ENCODE measurements around the gene MYH6.
"Not testable (repeated sequence)": the region's sequence is repeated elsewhere in the genome, so short reads cannot be mapped to it uniquely, and the experiment has no call there.

The MYH6 gene

DNA sequence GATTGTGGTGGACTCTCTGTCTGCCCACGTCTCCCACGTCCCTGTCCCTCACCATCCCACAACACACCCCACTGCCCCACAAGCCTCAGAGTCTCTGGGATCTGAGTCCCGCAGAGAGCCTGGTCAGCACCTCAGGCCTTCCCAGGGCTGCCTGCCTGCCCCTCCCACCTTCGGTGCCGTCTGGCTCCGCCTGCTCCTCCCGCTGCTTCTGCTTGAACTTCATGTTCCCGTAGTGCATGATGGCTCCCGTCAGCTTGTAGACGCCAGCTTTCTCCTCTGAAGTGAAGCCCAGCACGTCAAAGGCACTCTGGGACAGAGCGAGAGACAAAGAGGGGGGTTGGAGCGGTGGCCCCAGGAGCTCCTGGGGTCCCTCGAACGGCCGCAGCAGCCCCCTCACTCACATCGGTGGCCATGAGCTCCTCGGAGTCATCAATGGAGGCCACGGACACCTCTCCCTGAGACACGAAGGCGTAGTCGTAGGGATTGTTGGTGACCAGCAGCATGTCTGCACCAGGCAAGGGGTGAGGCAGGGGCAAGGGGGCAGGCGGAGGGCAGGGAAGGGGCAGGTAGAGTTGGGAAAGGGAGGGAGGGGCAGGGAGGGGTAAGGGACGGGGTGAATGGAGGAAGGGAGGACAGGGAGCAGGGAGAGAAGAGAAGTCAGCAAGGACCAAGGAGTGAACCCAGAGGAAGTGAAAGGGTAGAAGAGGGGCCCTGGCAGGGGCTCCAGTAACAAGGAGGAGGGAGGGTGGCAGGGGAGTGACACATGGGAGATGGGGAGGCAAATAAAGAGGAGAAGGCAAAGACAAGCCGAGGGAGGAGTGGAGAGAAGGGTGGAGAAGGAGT lies 5.6 kb downstream of the MYH6 start:
- no peak overlapping the region for H3K4me3 ChIP-seq (ENCODE audit: low read length)
- no peak for DNase-seq (ENCODE audit: low read depth, low spot score)

DNA sequence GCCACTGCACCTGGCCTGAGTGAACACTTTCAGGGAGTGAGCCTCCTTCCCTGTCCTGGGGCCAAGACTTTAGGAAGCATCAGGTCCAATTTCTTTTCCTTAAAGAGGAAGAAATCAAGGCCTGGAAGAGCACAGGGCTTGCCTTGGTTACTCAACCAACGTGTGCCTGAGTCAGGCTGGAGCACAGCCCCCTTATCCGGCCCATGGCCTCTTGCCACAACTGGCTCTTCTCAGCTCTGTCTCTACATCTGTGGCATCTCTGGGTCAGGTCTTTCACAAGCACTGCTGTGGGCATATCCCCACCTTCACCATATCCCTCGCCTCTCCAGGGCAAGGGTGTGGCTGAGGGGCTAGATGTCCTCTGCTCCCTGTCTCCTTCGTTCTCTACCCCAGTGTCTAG lies 6.8 kb downstream of the MYH6 start:
- H3K4me3 ChIP-seq (ENCODE audit: low read length), result no peak overlapping the region
- DNase-seq (ENCODE audit: low read depth, low spot score), result no peak

- H3K4me3 ChIP-seq (ENCODE audit: low read length); DNase-seq (ENCODE audit: low read depth, low spot score): not testable (repeated sequence)
These were observed 7.5 kb downstream of the MYH6 start for GRCh38 chr14:23400496-23401149.

- no peak for DNase-seq (ENCODE audit: low read depth, low spot score)
These were observed 8.5 kb downstream of the MYH6 start for GRCh38 chr14:23399591-23399990.

DNA sequence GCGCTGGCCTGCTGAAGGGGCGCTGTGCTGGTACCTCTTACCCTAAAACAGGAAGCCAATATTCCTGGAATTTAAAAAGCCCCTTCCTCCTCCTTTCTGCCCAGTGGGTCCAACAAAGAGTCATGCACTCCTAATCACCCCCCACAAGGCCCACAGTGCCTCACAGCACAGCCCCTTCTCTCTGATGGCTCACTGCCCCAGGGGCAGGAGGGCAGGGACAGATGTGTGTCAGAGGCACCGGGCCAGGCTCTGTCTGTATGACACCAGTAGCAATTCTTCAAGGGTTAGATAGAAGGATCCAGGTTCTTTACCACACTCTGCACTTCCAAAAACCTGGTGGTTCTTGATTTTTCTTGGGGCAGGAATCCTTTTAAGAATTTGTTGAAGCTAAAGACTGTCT lies 8.9 kb downstream of the MYH6 start:
- H3K4me3 ChIP-seq (ENCODE audit: low read length), result no peak overlapping the region
- no peak for DNase-seq (ENCODE audit: low read depth, low spot score)

More at GRCh38 chr14:23399591-23399990, 8.5 kb downstream of the MYH6 start:
- no peak overlapping the region for H3K4me3 ChIP-seq (ENCODE audit: low read length)

DNA sequence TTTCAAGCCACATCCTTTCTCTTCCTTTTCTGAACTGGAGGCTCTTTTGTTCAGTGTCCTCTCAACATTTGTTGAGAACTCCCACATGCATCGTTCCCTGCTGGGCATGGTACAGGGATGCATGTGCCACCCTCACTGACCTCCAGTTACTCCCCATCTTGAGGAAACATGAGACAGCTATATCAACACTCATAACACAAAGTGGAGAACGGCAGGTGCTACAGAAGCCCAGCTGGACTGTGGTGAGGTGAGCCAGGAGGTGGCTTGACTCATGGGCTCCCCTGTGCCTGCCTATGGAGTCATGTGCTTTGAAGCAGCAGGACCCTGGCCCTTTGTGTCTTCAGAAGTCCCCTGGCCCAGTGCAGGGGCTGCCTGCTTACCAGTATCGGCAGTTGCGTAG lies 9.7 kb downstream of the MYH6 start:
- no peak overlapping the region for H3K4me3 ChIP-seq (ENCODE audit: low read length)
- no peak for DNase-seq (ENCODE audit: low read depth, low spot score)

DNA sequence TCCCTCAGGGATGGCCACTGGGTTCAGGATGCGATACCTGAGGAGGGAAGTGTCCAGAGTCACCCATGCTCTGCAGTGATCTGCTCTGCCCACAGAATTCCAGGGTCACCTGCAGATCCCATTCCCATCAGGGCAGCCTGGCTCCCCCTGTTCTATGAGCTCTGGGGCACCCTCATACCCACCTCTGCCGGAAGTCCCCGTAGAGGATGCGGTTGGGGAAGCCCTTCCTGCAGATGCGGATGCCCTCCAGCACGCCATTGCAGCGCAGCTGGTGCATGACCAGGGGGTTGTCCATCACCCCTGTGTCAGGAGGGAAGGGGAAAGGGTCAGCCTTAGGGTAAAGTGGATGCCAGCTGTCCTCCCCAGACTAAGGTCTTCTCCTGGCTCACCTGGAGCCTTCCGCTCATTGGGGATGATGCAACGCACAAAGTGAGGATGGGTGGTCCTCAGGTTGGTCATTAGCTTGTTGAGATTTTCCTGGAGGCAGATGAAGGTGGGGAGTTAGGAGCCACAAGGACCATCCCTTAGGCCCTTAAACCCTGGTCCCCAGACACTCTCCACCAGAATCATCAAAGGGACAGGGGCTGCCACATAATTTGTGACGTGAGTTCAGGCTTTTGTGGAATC lies 11.2 kb downstream of the MYH6 start:
- H3K4me3 ChIP-seq (ENCODE audit: low read length), result no peak overlapping the region
- no peak for DNase-seq (ENCODE audit: low read depth, low spot score)

GRCh38 chr14:23396126-23396525 lies 11.9 kb downstream of the MYH6 start:
- no peak for DNase-seq (ENCODE audit: low read depth, low spot score)

GRCh38 chr14:23392613-23393012 lies 15.5 kb downstream of the MYH6 start:
- H3K4me3 ChIP-seq (ENCODE audit: low read length), result no peak overlapping the region
- no peak for DNase-seq (ENCODE audit: low read depth, low spot score)

More at GRCh38 chr14:23396126-23396525, 11.9 kb downstream of the MYH6 start:
- no peak overlapping the region for H3K4me3 ChIP-seq (ENCODE audit: low read length)

- not testable (repeated sequence) for H3K4me3 ChIP-seq (ENCODE audit: low read length); DNase-seq (ENCODE audit: low read depth, low spot score)
These were observed 18.2 kb downstream of the MYH6 start for GRCh38 chr14:23389871-23390270.

DNA sequence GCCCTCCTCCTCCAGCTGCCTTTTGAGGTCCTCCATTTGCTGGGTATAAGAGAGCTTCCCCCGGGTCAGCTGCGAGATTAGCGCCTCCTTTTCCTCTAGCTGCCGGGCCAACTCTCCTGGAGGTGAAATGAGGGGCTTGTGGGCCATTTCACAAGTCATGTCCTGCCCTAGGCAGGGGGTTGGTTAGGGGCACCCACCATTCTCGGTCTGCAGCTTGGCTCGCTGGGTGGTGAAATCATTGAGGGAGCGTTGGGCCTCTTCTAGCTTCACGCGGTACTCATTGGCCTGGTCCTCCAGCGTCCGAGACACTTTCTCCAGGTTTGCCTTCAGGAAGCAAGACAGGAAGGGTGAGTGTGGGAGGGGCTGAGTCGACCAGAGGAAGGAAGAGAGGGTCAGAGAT lies 18.7 kb downstream of the MYH6 start:
- DNase-seq (ENCODE audit: low read depth, low spot score), result no peak
- no peak overlapping the region for H3K4me3 ChIP-seq (ENCODE audit: low read length)

GRCh38 chr14:23388996-23389395 lies 19.1 kb downstream of the MYH6 start:
- no peak for DNase-seq (ENCODE audit: low read depth, low spot score)
- no peak overlapping the region for H3K4me3 ChIP-seq (ENCODE audit: low read length)

DNA sequence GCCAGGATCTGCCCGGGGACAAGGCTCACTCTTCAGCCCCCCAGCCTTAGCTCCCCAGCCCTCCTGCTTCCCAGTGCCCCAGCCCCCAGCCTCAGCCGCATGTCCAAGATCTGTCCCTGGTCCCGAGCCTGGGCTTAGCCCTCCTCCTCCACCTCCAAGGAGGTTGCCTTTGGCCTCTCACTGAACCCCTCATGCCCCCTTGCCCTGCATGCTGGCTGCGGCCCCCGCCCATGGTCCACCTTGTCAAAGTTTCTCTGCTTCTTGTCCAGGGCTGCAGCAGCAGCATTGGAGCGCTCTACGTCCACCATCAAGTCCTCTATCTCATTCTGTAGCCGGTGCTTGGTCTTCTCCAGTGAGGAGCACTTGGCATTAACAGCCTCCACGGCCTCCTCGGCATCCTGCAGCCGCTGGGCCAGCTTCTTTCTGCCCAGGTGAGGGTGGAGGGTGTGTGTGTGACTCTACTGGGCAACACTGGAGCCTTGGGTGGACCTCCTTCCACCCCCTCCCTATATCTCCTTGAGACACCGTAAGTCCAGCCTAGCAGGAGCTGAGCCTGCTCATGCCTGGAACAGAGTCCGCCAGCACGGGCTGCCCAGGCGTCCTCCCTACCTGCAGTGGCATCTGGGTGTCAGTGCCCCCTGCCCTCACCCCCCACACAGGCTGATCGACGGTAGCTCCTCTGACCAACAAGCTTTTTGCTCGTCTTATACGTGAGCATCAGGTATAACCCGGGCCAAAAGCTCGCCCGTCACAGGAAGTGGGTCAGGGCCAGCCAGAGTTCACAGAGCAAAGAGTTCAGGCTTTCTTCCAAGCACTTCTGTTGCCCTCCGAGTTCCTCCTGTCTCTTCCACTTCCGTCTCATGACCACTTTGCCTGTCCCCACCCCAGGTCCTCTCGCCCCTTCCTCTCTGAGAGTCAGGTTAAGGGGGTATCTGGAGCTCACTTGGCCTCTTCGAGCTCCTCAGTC lies 19.9 kb downstream of the MYH6 start:
- DNase-seq (ENCODE audit: low read depth, low spot score), result no peak
- no peak overlapping the region for H3K4me3 ChIP-seq (ENCODE audit: low read length)

- DNase-seq (ENCODE audit: low read depth, low spot score), result no peak
- H3K4me3 ChIP-seq (ENCODE audit: low read length), result no peak overlapping the region
These were observed 21.1 kb downstream of the MYH6 start for GRCh38 chr14:23386999-23387398.

DNA sequence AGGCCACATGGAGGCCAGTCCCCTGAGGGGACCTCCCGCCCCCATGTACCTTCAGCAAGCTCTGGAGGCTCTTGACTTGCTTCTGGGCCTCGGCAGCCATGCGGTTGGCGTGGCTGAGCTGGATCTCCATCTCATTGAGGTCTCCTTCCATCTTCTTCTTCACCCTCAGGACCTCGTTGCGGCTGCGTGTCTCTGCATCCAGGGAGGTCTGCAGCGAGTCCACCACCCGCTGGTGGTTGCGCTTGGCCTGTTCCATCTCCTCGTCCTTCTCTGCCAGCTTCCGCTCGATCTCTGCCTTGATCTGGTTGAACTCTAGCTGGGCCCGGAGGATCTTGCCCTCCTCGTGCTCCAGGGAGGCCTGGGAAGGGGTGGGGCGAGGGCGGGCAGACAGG lies 21.8 kb downstream of the MYH6 start:
- H3K4me3 ChIP-seq (ENCODE audit: low read length); DNase-seq (ENCODE audit: low read depth, low spot score): not testable (repeated sequence)

DNA sequence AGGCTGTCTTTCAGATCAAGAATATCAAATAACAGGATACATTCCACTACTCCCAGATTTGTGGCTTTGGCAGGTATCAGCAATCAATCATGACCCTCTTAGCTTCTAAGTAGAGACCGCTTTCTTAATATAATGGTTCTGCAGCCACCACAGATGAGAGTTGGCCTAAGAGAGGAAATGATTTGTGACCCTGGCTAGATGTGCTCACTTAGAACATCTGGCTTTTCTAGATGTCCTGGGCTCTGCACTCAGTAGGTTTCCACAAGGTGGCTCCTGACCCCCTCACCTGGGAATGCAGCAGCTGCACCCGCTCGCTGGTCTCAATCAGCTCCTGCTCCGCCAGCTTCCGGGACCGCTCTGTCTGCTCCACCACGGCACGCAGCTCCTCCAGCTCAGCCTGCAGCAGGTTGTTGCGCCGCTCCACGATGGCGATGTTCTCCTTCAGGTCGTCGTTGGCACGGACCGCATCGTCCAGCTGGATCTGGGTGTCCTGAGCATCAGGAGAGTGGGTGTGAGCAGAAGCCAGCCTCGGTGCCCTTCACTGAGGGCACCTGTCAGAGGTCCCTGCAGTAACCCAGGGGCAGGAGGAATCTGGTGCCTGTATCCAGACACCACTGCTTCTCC lies 22.3 kb downstream of the MYH6 start:
- no peak overlapping the region for H3K4me3 ChIP-seq (ENCODE audit: low read length)
- DNase-seq (ENCODE audit: low read depth, low spot score), result no peak

DNA sequence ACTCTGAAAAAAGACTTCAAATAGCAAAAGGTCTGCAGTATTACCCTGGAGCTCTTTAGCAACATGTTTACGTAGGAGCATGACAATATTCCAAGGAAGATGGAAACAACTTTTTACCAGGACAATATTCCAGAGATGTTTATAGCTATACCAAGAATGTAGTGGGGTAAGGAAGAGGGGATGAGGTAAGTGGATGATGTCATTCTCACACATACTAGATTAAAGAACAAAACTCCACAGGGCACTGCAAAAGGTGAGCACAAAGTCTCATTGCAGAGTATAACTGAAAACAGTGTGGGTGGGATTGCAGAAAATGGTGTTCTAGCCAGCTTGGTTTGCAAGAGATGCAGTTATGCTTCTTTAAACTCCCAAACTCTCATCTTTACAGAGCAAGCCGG lies 22.8 kb downstream of the MYH6 start:
- DNase-seq (ENCODE audit: low read depth, low spot score), result no peak
- no peak overlapping the region for H3K4me3 ChIP-seq (ENCODE audit: low read length)

DNA sequence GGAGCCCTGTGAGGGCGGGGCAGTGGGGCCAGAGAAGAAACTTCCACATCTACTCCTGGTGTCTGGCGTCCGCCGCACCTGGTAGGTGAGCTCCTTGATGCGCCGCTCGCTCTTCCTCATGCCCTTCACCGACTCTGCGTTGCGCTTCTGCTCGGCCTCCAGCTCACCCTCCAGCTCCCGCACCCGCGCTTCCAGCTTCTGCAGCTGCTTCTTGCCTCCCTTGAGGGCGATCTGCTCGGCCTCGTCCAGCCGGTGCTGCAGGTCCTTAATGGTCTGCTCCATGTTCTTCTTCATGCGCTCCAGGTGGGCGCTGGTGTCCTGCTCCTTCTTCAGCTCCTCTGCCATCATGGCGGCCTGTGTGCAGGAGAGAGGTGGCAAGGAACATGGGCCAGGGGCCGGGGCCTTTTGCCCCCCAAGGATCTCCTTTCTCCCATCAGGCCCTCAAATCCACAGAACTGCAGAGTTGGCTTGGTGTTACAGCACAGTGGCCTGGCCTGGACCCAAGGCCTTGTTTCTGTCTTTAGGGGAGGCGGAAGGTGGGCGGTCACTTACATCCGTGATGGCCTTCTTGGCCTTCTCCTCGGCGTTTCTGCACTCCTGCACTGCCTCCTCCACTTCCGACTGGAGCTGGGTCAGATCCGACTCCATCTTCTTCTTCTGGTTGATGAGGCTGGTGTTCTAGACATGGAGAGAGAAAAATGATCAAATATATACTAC lies 23.6 kb downstream of the MYH6 start:
- no peak for DNase-seq (ENCODE audit: low read depth, low spot score)
- no peak overlapping the region for H3K4me3 ChIP-seq (ENCODE audit: low read length)
